ENCODE measurements around the gene DISC1.
A peak's percentile ranks its signal among the peaks of the same experiment; 100 is the strongest.
"Not testable (repeated sequence)": the region's sequence is repeated elsewhere in the genome, so short reads cannot be mapped to it uniquely, and the experiment has no call there.

DISC1 gene

GRCh38 chr1:231899713-231900435 is 273.3 kb downstream of the DISC1 start:
- DNase-seq, result no peak

- no peak for DNase-seq
Observed at GRCh38 chr1:231903586-231904081, 277.0 kb downstream of the DISC1 start.

DNA sequence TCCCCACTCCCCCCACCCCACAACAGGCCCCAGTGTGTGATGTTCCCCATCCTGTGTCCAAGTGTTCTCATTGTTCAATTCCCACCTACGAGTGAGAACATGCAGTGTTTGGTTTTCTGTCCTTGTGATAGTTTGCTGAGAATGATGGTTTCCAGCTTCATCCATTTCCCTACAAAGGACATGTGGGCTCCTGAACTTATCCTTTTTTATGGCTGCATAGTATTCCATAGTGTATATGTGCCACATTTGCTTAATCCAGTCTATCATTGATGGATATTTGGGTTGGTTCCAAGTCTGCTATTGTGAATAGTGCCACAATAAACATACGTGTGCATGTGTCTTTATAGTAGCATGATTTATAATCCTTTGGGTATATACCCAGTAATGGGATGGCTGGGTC is 280.7 kb downstream of the DISC1 start:
- DNase-seq, result not testable (repeated sequence)

DNA sequence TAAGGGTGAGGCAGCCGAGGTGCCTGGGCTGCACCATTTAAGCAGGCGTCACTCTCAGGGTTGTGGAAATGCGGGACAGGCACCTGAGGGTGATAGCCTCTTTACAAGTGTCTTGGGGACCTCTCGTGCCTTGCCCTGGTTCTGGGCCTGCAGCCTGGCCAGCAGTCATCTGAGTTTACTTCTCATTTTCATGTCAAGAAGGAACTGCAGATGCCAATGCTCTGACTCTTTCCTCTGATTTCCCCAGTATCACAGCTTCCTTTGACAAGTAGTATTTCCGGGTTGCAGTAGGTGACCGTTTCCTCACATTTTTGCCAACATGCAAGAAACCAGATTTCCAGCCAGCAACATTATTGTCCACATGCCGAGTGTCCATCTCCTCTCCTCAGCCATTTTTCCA is 286.9 kb downstream of the DISC1 start:
- DNase-seq, result no peak

GRCh38 chr1:231918239-231919015 is 291.8 kb downstream of the DISC1 start:
- DNase-seq, result no peak

DNA sequence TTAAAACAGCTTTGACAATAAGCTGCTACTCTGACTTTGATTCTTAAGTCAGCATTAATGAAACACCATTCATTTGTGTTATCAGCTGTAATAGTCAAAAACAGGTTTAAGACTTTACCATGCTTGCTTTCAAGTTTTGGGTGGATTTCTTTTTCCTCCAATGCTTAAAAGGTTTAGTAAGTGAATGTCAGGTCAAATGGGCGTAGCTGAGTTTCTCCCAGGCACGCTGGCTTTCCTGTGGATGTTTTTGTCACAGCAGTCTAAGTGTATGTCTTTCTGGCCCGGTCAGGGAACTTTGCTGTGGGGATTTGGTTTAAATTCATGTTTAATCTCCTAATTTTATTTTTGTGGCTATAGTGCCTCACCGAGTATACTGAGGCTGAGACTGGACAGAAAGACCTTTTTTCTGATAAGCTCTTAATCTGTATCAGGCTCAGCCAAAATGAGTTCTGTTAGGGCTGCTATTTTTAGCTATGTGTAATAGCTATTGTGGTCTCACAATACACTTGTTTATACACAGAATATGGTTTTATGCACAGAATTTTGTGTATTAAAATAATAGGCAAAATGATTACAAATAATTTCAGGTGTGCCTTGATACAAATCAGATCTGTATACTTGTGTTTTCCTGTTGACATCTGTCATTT is 292.8 kb downstream of the DISC1 start:
- DNase-seq, result no peak

DNA sequence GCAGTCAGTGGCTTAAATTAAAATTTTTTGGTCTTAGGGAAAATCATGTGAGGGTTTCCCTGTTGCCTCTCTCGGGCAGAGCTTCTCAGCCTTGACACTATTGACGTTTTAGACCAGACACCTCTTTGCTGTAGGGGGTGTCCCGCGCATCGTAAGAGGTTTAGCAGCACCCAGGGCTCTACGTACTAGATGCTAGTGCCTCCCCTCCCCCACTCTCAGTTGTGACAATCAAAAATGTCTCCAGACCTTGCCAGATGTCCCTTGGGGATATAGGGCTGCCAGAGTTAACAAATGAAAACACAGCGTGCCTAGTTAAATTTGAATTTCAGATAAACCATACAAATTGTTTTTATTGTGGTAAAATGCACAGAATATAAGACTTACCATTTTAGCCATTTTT is 293.3 kb downstream of the DISC1 start:
- peak; percentile 73 for DNase-seq

GRCh38 chr1:231921646-231922345 is 295.2 kb downstream of the DISC1 start:
- DNase-seq, result no peak

DNA sequence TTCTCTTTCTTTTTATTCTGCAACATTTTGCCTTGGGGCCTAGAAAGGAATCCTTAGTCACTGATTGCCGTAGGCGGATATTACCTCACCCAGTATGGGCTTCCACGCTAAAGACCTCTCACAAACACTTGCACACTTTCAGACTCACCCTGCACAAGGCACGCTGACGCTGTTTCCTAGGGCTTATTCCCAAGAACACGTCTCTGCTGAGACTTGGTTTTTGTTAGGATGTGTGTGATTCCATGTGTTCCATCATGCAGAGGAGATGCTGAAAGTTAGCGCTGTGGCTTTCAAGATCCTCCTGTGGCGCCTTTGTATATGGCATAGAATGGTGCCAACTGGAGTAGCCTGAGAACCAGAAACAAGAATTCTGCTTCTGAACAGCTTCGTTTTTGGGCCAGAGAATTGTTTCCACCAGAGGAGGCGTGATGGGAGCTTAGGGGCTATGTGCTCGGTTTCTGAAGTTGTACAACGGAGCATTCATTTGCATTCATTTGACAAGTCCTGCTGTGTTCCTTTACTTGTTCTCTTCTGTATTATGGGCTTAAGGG is 297.0 kb downstream of the DISC1 start:
- no peak for DNase-seq

GRCh38 chr1:231924180-231924579 is 297.6 kb downstream of the DISC1 start:
- peak; percentile 4 for DNase-seq

DNA sequence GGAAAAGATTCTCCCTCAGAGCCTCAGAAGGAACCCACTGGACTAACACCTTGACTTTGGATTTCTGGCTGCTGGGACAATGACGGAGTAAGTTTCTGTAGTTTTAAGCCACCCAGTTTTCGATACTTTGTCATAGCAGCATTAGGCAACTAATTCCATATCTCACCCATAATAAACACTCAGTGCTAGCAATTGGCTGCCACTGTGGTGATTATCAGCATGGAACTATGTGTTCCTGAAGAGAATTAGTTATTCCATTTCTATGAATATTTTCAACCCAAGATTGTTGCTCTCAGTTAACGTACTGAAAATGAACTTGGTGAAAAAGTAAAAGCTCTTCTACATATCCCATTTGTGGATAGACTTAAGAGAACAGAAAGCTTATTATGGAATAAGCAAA is 299.3 kb downstream of the DISC1 start:
- no peak for DNase-seq

DNA sequence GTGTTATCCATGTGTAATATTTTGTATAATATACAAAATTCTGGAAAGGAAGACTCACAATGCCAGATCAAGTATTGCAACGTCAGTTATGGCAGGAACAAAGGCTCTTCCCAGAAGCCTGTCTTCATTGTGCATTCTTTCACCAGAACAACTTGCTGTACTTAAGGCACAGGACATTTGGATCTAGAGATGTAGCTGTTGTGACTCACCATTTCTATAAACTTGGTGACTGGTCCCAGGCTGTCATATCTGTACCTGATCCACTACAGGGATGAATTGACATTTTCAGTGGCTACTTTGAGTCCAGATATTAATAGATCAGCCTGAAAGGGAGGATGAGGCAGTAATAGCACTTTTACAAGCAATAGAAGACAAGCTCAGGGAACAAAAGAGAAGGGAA is 299.8 kb downstream of the DISC1 start:
- no peak for DNase-seq

- no peak for DNase-seq
Observed at GRCh38 chr1:231926933-231927332, 300.3 kb downstream of the DISC1 start.

DNA sequence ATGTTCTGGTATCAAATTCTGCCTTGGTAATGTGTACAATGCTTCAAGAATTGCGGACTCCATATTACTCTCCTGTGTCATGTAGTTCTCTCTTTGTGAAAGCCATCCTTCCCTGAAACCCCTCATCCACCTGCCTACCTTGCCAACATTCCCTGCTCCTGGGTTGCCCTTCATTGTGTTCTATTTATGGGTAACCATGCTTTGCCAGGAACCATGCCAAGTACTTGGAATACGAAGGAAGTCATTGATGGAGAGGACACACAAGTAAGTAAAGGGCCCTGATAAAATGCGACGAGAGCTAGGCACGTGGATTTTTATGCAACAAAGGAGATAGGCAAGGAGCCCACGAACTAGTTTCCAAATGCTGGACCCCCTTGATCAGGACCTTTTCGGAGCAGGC is 300.8 kb downstream of the DISC1 start:
- no peak for DNase-seq

GRCh38 chr1:231929311-231929710 is 302.7 kb downstream of the DISC1 start:
- peak; percentile 71 for DNase-seq

DNA sequence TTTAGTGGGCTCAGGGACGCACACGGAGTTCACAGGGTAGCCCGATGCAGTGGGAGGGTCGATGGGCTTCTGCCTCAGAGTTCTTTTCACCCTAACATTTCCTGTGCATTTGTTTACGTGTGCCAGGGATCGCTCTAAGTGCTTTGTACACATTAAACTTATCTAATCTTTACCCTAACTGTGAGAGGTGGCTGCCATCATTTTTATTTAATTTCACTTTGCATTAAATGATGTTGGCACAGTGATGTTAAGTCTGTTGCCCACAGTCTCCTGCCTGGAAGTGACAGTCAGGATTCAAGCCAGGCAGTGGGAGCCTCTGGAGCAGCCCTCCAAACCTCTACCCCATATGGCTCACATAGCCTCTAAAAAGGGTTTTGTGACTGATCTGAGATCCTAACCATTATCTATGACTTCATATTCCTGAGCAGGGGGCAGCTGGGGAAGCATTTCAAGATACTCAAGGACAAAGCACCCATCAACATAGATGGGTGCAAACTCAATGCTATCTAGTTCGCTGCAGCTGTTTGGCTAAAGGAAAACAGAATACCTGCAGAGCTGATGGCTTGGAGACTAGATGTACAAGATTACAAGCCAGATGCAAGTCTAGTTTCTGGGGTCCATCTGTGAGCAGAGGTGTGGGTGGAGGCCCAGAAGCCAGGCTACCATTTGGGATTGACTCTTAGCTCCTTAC is 303.8 kb downstream of the DISC1 start:
- no peak for DNase-seq

- no peak for DNase-seq
Observed at GRCh38 chr1:231931146-231931545, 304.6 kb downstream of the DISC1 start.

- no peak for DNase-seq
Observed at GRCh38 chr1:231931846-231932454, 305.4 kb downstream of the DISC1 start.

DNA sequence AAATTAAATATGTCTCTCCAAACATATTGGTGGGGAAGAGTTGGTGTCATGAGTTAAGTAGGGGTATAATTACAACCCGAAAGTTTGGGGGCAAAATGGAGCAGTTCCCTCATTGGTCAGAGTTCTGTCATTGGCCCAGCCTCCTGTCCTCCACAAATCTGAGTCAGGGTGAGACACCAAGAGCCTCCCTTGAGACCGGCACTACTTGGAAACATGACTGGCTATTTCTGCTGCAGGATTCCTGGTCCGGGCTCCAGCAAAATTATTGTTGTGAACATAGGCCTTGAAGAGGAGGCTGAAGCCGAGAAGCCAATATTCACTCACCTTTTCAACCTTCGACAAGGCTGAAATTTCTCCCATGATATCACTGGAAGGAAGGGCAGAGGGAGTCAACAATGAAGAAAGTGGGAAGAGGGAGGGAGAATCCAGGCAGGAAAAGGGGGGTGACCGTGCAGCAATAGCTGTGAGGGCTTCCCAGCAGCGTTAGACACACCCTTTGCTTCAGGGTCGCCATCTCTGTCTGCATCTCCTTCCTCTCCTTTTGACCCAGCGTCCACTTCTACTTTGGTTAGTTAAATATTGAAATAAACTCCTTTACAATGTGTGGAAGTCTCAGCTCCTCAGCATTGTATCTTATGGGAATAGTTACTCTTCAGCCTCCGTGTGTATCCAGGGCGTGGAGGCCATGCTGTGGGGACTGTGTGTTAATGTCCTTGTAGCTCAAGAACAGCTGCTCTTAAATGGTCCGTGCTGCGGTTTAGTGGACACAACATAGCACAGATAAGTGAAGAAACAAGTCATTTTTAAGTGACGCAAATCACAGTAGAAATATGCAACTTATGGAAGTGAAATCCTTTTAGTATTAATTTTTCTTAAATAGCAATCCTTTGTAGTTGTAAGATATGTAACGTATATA is 307.4 kb downstream of the DISC1 start:
- no peak for DNase-seq

DNA sequence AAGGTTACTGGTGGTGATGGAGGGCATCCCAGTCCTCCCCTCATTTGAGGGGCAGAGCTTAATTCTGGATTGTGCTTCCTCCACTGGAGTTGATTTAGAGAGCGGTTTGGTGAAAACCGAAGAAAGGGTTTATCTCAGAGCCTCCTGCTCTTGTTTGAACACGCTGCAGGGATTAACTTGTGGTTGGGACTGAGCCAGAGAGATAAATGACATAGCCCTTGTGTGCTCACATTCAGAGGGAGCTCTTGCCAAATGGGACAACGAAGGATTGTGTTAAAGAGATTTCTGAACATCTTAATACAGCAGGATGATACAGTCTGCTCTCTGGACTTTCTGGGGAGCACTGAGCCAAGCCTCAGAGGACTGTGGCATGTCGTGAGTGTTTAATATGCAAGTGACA is 308.2 kb downstream of the DISC1 start:
- DNase-seq, result peak; percentile 49

DNA sequence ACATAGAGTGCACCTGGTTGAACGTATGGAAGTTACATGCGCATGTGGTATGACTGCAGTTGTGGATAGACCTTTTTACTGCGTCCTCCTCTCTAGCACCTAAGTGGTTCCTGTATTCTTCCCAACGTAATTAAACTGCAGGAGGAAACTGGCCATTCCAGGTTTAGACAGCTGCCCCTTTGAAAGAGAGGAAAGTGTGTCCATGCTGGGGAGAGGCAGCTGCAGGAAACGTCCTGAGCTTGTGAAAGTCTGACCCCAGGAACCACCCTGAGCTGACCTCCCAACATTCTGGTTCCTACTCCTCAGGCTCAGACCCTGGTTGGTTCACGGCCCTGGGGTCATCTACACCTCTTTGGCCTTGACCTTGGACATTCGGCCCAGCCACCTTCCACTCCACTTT is 309.3 kb downstream of the DISC1 start:
- DNase-seq, result no peak

Measured in NCI-H2171 treated with DMSO at 0.1 percent for 48 hours (cell line).